Cerebellar nuclear complex (tissue), 1 donor: ENCODE measurements around the gene DNASE1L1.

ENCODE experiments used
- DNase-seq, 2 experiments: peaks; one replicate each; lab custom pipeline; 2025; lab: John Stamatoyannopoulos, UW

Gene DNASE1L1

GRCh38 chrX:154367474-154368308 is 41.4 kb downstream of the DNASE1L1 start:
- DNase-seq, result no peak

- no peak for DNase-seq
These were observed 42.4 kb downstream of the DNASE1L1 start for GRCh38 chrX:154366666-154367055.

GRCh38 chrX:154365997-154366665 is 42.9 kb downstream of the DNASE1L1 start:
- no peak for DNase-seq

GRCh38 chrX:154365052-154365600 is 43.9 kb downstream of the DNASE1L1 start:
- no peak for DNase-seq

GRCh38 chrX:154363706-154364439 is 45.2 kb downstream of the DNASE1L1 start:
- DNase-seq, result no peak

GRCh38 chrX:154362085-154362742 is 46.8 kb downstream of the DNASE1L1 start:
- DNase-seq, result no peak

GRCh38 chrX:154360155-154360713 is 48.8 kb downstream of the DNASE1L1 start:
- DNase-seq, result no peak

- no peak for DNase-seq
These were observed 49.5 kb downstream of the DNASE1L1 start for GRCh38 chrX:154359362-154360154.

GRCh38 chrX:154358829-154359228 is 50.2 kb downstream of the DNASE1L1 start:
- no peak for DNase-seq

- DNase-seq, result no peak
These were observed 51.0 kb downstream of the DNASE1L1 start for GRCh38 chrX:154358011-154358410.

GRCh38 chrX:154357205-154357604 is 51.8 kb downstream of the DNASE1L1 start:
- DNase-seq, result no peak

- DNase-seq, result no peak
These were observed 52.5 kb downstream of the DNASE1L1 start for GRCh38 chrX:154356596-154356995.

- DNase-seq, result no peak
These were observed 53.3 kb downstream of the DNASE1L1 start for GRCh38 chrX:154355776-154356140.

- no peak for DNase-seq
These were observed 53.8 kb downstream of the DNASE1L1 start for GRCh38 chrX:154355094-154355775.

GRCh38 chrX:154354516-154354915 is 54.5 kb downstream of the DNASE1L1 start:
- no peak for DNase-seq

- DNase-seq, result no peak
These were observed 55.0 kb downstream of the DNASE1L1 start for GRCh38 chrX:154354013-154354412.

GRCh38 chrX:154353172-154353843 is 55.7 kb downstream of the DNASE1L1 start:
- DNase-seq, result no peak

GRCh38 chrX:154352466-154352865 is 56.6 kb downstream of the DNASE1L1 start:
- DNase-seq, result no peak

GRCh38 chrX:154352012-154352401 is 57.0 kb downstream of the DNASE1L1 start:
- DNase-seq, result no peak
